GM12878 (cell line): ENCODE results near the gene DNAH17. TPM values are rescaled to one million over a fixed set of nuclear protein-coding genes. Genes with fewer than 3 reads are reported as not detected.

Experiments
- ATAC-seq: fragments of 200-7000 bp; cut with Tn5 transposase; 3 replicates; pipeline ENCODE4 v1.9.1; 2020; ENCODE audit warnings: mild to moderate bottlenecking, moderate library complexity
- BruUV-seq: library from RNA; stranded (reverse); fragments of 400-500 nt; replicated peaks from 2 replicates; lab custom pipeline; 2021; lab: Mats Ljungman, UMichigan
- CTCF ChIA-PET: fragments of 300-600 bp; sonication (Branson Sonifier 250); formaldehyde crosslinking; extraction: SDS; loops from one replicate; lab custom pipeline; 2021; ENCODE audit warnings: inconsistent platforms; lab: Yijun Ruan, JAX
- POLR2A ChIA-PET: fragments of 350-600 bp; formaldehyde crosslinking; extraction: SDS; loops from one replicate; lab custom pipeline; 2021; ENCODE audit warnings: inconsistent platforms; lab: Charles Lee
- RAD21 ChIA-PET: fragments of 300-600 bp; sonication (Branson Sonifier 250); formaldehyde crosslinking; loops from one replicate; lab custom pipeline; 2023; ENCODE audit warnings: antibody characterized with exemption; ENCODE audit not compliant: unreplicated experiment; lab: Charles Lee
- SMC1A ChIA-PET: fragments of 300-600 bp; sonication (Branson Sonifier 250); formaldehyde crosslinking; loops from one replicate; lab custom pipeline; 2023; ENCODE audit not compliant: unreplicated experiment, uncharacterized antibody; lab: Charles Lee
- DNase-seq: peaks from one replicate; pipeline ENCODE4 v3.0.0-alpha.2; 2011; ENCODE audit warnings: low read depth, low spot score
- FAIRE-seq: peaks from 3 replicates; lab custom pipeline; 2011; peaks lifted over from hg19 to GRCh38; lab: Jason Lieb, UNC
- H2AFZ ChIP-seq: 2 replicates; pipeline ENCODE4 v1.6.0; 2011; ENCODE audit warnings: low read depth, low read length, control low read depth; ENCODE audit not compliant: control insufficient read depth
- H3K27ac ChIP-seq: 2 replicates; pipeline ENCODE4 v1.5.1; 2011; ENCODE audit warnings: control low read depth; ENCODE audit not compliant: control insufficient read depth, insufficient read depth
- H3K27me3 ChIP-seq, 2 experiments: replicated peaks in 1 of 2; 2 replicates each; pipeline versions ENCODE4 v1.6.0 to v1.6.1; 2011; ENCODE audit warnings: low read length in 1 of 2; ENCODE audit not compliant: control insufficient read depth in 2 of 2, insufficient read depth in 2 of 2
- H3K36me3 ChIP-seq, 2 experiments: 2 replicates each; pipeline ENCODE4 v1.5.1; 2011; ENCODE audit warnings: low read length in 1 of 2; ENCODE audit not compliant: control insufficient read depth in 2 of 2, insufficient read depth in 2 of 2
- H3K4me1 ChIP-seq: 2 replicates; pipeline ENCODE4 v1.6.1; 2011; ENCODE audit warnings: mild to moderate bottlenecking, low read length, moderate library complexity, mixed read lengths; ENCODE audit not compliant: control insufficient read depth, insufficient read depth
- H3K4me2 ChIP-seq: 2 replicates; pipeline ENCODE4 v1.6.0; 2011; ENCODE audit warnings: control low read depth; ENCODE audit not compliant: control insufficient read depth, insufficient read depth
- H3K4me3 ChIP-seq: fragments of 200-600 bp; sonication (generic); 2 replicates; pipeline ENCODE4 v1.5.1; 2016
- H3K79me2 ChIP-seq: 2 replicates; pipeline ENCODE4 v1.6.0; 2011; ENCODE audit warnings: low read length; ENCODE audit not compliant: control insufficient read depth, insufficient read depth
- H3K9ac ChIP-seq: 2 replicates; pipeline ENCODE4 v1.8.0; 2011; ENCODE audit warnings: low read length, control low read depth, mixed read lengths; ENCODE audit not compliant: control insufficient read depth, insufficient read depth
- H3K9me3 ChIP-seq: replicated peaks from 3 replicates; pipeline ENCODE4 v1.5.1; 2011; ENCODE audit warnings: mild to moderate bottlenecking, low read length; ENCODE audit not compliant: control insufficient read depth, insufficient read depth
- H4K20me1 ChIP-seq: 2 replicates; pipeline ENCODE4 v1.6.0; 2011; ENCODE audit not compliant: control insufficient read depth, insufficient read depth
- HDAC2 ChIP-seq: fragments of 200-600 bp; sonication (generic); IDR thresholded peaks from 2 replicates; pipeline ENCODE4 v1.6.1; 2017
- JUND ChIP-seq: IDR thresholded peaks from 2 replicates; pipeline ENCODE4 v1.6.1; 2012; ENCODE audit warnings: low read depth, mild to moderate bottlenecking, low read length, improper control_type of control experiment, moderate library complexity
- KAT2A ChIP-seq: conservative IDR thresholded peaks from 2 replicates; pipeline ENCODE4 v1.6.1; 2011; ENCODE audit warnings: low read depth, low read length; ENCODE audit not compliant: control insufficient read depth
- ZNF217 ChIP-seq: fragments of 450-650 bp; IDR thresholded peaks from 2 replicates; pipeline ENCODE4 v1.6.1; 2017; ENCODE audit warnings: antibody characterized with exemption, mild to moderate bottlenecking
- WGBS: methylation state at CpG from one replicate; pipeline ENCODE4 v1.1.6; 2016; ENCODE audit warnings: low lambda C conversion rate; ENCODE audit not compliant: insufficient replicate concordance, insufficient coverage; ENCODE audit errors: missing lambda C conversion rate; 5-methylcytosine and 5-hydroxymethylcytosine counted together
- in situ Hi-C: fragments of 300-500 bp; cut with MboI; formaldehyde crosslinking; loops from 9 replicates; pipeline ENCODE4 v1.14.3; 2018; ENCODE audit warnings: mixed read lengths
- intact Hi-C: fragments of 100-400 bp; cut with micrococcal nuclease; formaldehyde crosslinking; loops from one replicate; pipeline ENCODE4 v1.14.2; 2022; ENCODE audit not compliant: unreplicated experiment
- polyA plus RNA-seq, 11 experiments: library from polyadenylated mRNA; depleted of rRNA in 4 of 11; unstranded in 6 of 11; stranded (reverse) in 5 of 11; fragments of >200 nt; fragmentation: Nextera tagmentation in 4 of 11; fragmentation: Illumina TruSeq in 1 of 11; extraction: Ambion mirVana in 4 of 11; extraction: Trizol in 1 of 11; gene quantifications; 1 replicate in 1 of 11; 2 replicates in 10 of 11; pipeline versions ENCODE4 v1.2.1 to v1.2.3, GENCODE V29; 2011 to 2016; ENCODE audit warnings: inconsistent platforms in 2 of 11, missing spikeins in 2 of 11, low read depth in 1 of 11
- total RNA-seq, 4 experiments: library from RNA; depleted of rRNA in 3 of 4; stranded (reverse); fragments of >200 nt in 3 of 4; fragmentation: Illumina TruSeq in 1 of 4; extraction: Trizol in 1 of 4; gene quantifications; 2 replicates each; pipeline versions ENCODE4 v1.2.1 to v1.2.3, GENCODE V29; 2013 to 2021

The DNAH17 gene
- total and polyA plus RNA-seq, 10 of the 15 experiments (the other 5 are each of a cell fraction or from before 2014, with no cell fraction given): 0.16 to 2.9 (median 0.56) TPM

- POLR2A ChIA-PET: no interaction called here
- Histone ChIP-seq H4K20me1 (no peaks in the 10 kb centered on the region), H2AFZ (no peak overlapping the region), H3K79me2 (no peaks in the 10 kb centered on the region), H3K27me3 (no peaks in the 10 kb centered on the region; a peak in 1 of 4 replicates), H3K36me3 (no peaks in the 10 kb centered on the region), H3K27ac (no peak overlapping the region), H3K9ac (no peak overlapping the region), H3K4me2 (no peak overlapping the region), H3K4me1 (no peaks in the 10 kb centered on the region), H3K4me3 (no peak overlapping the region), H3K9me3 (no peaks in the 10 kb centered on the region)
- 32% methylated on average over 19 of the region's 19 CpGs for WGBS
- FAIRE-seq (no peak), ATAC-seq (no peak), DNase-seq (no peak)
- intact Hi-C loops: no loop called here
- CTCF ChIA-PET: no interaction called here
- RAD21 ChIA-PET: no interaction called here
- TF ChIP-seq KAT2A: no peak
- no peak for TF ChIP-seq HDAC2
- no peak for TF ChIP-seq ZNF217
- no TSS peak for BruUV-seq
- in situ Hi-C loops: no loop called here
- SMC1A ChIA-PET: no interaction called here
Observed at GRCh38 chr17:78532922-78533640, 44.1 kb downstream of the DNAH17 start.

GRCh38 chr17:78532311-78532710 lies 44.9 kb downstream of the DNAH17 start:
- ChIA-PET CTCF (no interaction called here), RAD21 (no interaction called here), SMC1A (no interaction called here), POLR2A (no interaction called here)
- Histone ChIP-seq H3K79me2 (no peaks in the 10 kb centered on the region), H3K9me3 (no peaks in the 10 kb centered on the region), H3K4me1 (no peaks in the 10 kb centered on the region), H3K4me2 (no peak overlapping the region), H4K20me1 (no peaks in the 10 kb centered on the region), H3K9ac (no peak overlapping the region), H3K36me3 (no peaks in the 10 kb centered on the region), H3K27ac (no peak overlapping the region), H3K27me3 (no peaks in the 10 kb centered on the region; a peak in 1 of 4 replicates), H2AFZ (no peak overlapping the region), H3K4me3 (no peak overlapping the region)
- FAIRE-seq (no peak), ATAC-seq (no peak), DNase-seq (no peak)
- BruUV-seq: no TSS peak
- TF ChIP-seq JUND: no peak
- intact Hi-C loops (no loop called here), in situ Hi-C loops (no loop called here)
- WGBS: 27% methylated on average over 5 of the region's 5 CpGs
